DND-41 (cell line): ENCODE measurements around the gene LMO7.

Source experiments
- CTCF ChIP-seq: IDR thresholded peaks from 2 replicates; pipeline ENCODE4 v1.5.1; 2012; ENCODE audit warnings: borderline replicate concordance, low read length, moderate library complexity, mild to moderate bottlenecking; ENCODE audit not compliant: poor library complexity, severe bottlenecking; ENCODE audit errors: extremely low read depth
- EZH2 ChIP-seq: IDR thresholded peaks from 3 replicates; pipeline ENCODE4 v1.6.1; 2012; ENCODE audit warnings: borderline replicate concordance, low read depth, mild to moderate bottlenecking, moderate library complexity, low read length, inconsistent platforms; ENCODE audit not compliant: severe bottlenecking

GRCh38 chr13:75855847-75856246, 219.7 kb downstream of the LMO7 start:
- no peak for TF ChIP-seq CTCF
- no peak for TF ChIP-seq EZH2
